GM12891 (cell line): ENCODE measurements around the gene LAYN. TPM values are rescaled to one million over a fixed set of nuclear protein-coding genes. Genes with fewer than 3 reads are reported as not detected.
A peak's percentile ranks its signal among the peaks of the same experiment; 100 is the strongest.

ENCODE experiments used
- DNase-seq: peaks from one replicate; pipeline ENCODE4 v3.0.0; 2011; ENCODE audit warnings: low spot score; ENCODE audit not compliant: insufficient read length
- FAIRE-seq: peaks from 2 replicates; lab custom pipeline; 2011; peaks lifted over from hg19 to GRCh38; lab: Jason Lieb, UNC
- PAX5 ChIP-seq: IDR thresholded peaks from 2 replicates; pipeline ENCODE4 v1.6.1; 2011; ENCODE audit warnings: low read length, moderate library complexity, mild to moderate bottlenecking; ENCODE audit not compliant: insufficient read depth, severe bottlenecking
- POLR2A ChIP-seq: IDR thresholded peaks from 2 replicates; pipeline ENCODE4 v1.6.1; 2011; ENCODE audit warnings: low read depth, low read length, control low read depth
- POLR2AphosphoS5 ChIP-seq: IDR thresholded peaks from 2 replicates; pipeline ENCODE4 v1.6.1; 2011; ENCODE audit warnings: low read depth, low read length, control low read depth
- POU2F2 ChIP-seq: IDR thresholded peaks from 2 replicates; pipeline ENCODE4 v1.6.1; 2011; ENCODE audit warnings: low read depth, mild to moderate bottlenecking, control low read depth, low read length, moderate library complexity
- SPI1 ChIP-seq: IDR thresholded peaks from 2 replicates; pipeline ENCODE4 v1.6.1; 2011; ENCODE audit warnings: low read depth, low read length, control low read depth
- TAF1 ChIP-seq: IDR thresholded peaks from 2 replicates; pipeline ENCODE4 v1.6.1; 2011; ENCODE audit warnings: low read depth, low read length, control low read depth
- polyA plus RNA-seq: library from polyadenylated mRNA; unstranded; fragments of >200 nt; gene quantifications from one replicate; pipeline ENCODE4 v1.2.1, GENCODE V29; 2012; ENCODE audit warnings: low read depth, missing spikeins, inconsistent platforms; ENCODE audit not compliant: missing spikeins

Gene LAYN, protein sequence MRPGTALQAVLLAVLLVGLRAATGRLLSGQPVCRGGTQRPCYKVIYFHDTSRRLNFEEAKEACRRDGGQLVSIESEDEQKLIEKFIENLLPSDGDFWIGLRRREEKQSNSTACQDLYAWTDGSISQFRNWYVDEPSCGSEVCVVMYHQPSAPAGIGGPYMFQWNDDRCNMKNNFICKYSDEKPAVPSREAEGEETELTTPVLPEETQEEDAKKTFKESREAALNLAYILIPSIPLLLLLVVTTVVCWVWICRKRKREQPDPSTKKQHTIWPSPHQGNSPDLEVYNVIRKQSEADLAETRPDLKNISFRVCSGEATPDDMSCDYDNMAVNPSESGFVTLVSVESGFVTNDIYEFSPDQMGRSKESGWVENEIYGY
- 0.60 TPM for polyA plus RNA-seq

DNA sequence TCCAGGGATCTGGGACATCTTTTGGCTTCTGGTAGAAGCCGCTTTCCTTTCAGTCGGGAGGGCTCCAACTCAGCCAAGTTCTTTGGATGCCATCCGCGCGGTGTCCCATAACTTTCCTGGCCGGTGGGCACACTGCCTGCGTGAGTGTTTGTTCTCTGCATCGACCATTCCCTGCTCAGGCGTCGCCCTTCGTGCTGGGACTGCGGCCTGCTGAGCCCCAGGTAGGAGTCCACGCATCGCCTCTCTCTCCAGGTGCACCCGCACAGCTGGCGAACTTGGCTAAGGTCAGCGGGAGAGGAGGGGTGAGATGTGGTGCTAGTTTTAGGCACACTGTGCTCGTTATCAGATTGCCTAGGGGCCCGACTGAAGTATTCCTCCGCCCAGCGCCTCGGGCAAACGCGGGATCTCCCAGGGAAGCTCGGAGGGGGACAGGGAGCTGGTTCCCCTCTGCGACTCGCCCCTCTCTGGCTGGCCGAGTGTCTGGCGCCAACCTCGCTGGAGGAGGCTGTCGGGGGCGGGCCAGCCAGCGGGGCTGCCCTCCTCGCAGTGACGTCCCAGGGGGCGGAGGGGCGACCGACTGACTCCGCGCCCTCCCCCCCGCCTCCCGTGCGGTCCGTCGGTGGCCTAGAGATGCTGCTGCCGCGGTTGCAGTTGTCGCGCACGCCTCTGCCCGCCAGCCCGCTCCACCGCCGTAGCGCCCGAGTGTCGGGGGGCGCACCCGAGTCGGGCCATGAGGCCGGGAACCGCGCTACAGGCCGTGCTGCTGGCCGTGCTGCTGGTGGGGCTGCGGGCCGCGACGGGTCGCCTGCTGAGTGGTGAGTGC is at the start of gene LAYN:
Gene LAYN, plus strand, starts transcription at position 607 of the 823 bp plus-strand sequence. Its CDS starts 124 bp downstream, at position 731.
- DNase-seq, result peak; percentile 50
- no peak for TF ChIP-seq TAF1
- no peak for TF ChIP-seq POU2F2
- TF ChIP-seq SPI1, result no peak
- TF ChIP-seq PAX5, result no peak
- TF ChIP-seq POLR2AphosphoS5, result no peak
- TF ChIP-seq POLR2A, result no peak
- no peak for FAIRE-seq

DNA sequence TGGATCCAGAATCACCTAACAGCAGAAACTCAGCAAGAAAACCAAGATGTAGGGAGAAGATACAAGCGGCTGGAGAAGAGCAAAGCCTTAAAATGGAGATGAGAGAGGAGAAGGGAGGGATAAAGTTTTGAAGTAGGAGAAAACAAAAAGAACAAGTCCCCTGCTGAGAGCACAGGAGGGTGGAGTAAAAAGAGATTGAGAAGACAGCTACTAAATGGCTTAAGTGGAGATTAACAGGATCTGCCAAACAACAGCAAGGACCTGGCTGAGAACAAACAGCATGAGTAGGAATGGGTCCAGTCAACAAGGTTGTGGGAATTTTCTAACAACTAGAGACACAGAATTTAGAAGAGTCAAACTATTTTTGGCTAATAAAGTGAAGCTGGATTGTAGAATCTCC is 46.5 kb upstream of the LAYN start:
- FAIRE-seq, result no peak
- no peak for DNase-seq
- TF ChIP-seq POLR2AphosphoS5 (no peak), SPI1 (no peak), PAX5 (no peak), POU2F2 (no peak)

DNA sequence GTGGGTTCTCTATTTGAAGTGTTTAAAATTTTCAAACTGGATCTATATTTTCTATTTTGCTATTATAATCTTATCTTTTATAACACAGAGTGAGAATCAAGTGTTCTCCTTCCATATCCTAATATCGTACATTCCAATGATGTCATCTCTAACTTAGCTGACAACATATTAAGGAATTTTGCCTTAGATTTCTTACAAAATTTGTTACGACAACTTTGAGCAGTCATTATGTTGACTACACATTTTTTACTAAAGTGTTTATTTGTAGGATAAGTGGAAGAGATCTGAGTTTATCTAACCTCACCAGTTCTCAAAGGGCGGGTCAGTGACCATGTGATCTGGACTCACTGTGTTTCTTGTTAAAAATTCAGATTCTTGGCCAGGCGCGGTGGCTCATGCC is 41.0 kb upstream of the LAYN start:
- FAIRE-seq (no peak), DNase-seq (no peak)
- no peak for TF ChIP-seq PAX5
- TF ChIP-seq POLR2A, result no peak
- no peak for TF ChIP-seq TAF1
- no peak for TF ChIP-seq POLR2AphosphoS5

GRCh38 chr11:111500481-111500880 is 40.0 kb upstream of the LAYN start:
- TF ChIP-seq POU2F2 (no peak), SPI1 (no peak), PAX5 (no peak), POLR2AphosphoS5 (no peak), POLR2A (no peak), TAF1 (no peak)
- no peak for FAIRE-seq
- DNase-seq, result no peak

- DNase-seq, result no peak
- peak; percentile 5 for FAIRE-seq
- TF ChIP-seq POU2F2, result no peak
- TF ChIP-seq POLR2AphosphoS5, result no peak
- no peak for TF ChIP-seq PAX5
- TF ChIP-seq SPI1, result no peak
- no peak for TF ChIP-seq POLR2A
- no peak for TF ChIP-seq TAF1
These were observed 37.9 kb upstream of the LAYN start for GRCh38 chr11:111502611-111503010.

DNA sequence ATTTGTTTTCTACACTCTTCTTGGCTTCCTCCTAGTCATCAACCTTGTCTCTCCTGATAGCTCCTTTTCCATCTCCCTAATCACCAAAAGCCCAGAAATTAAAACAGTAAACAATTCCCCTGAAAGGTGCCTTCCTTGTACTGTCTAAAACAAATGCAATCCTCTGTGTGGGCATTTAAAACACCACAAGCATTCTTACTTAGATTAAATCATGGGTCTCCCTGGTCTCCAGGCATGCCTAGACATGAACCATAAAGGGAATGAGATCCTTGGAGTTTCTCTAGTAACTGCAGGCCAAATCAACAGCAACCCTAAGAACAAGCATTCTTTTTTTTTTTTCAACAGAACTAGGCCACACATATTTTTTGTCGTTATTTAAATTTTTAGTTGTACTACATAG is 30.2 kb upstream of the LAYN start:
- FAIRE-seq, result no peak

GRCh38 chr11:111512296-111513239 is 28.0 kb upstream of the LAYN start, which contains the start of gene BTG4:
BTG4 (minus strand) TSS chr11:111512386; CDS start chr11:111498776, 13,610 bp downstream.
- DNase-seq, result peak; percentile 35

More for the DNA sequence above, 30.2 kb upstream of the LAYN start:
- TF ChIP-seq POLR2AphosphoS5, result no peak
- no peak for TF ChIP-seq POU2F2
- TF ChIP-seq POLR2A, result no peak
- DNase-seq, result no peak

DNA sequence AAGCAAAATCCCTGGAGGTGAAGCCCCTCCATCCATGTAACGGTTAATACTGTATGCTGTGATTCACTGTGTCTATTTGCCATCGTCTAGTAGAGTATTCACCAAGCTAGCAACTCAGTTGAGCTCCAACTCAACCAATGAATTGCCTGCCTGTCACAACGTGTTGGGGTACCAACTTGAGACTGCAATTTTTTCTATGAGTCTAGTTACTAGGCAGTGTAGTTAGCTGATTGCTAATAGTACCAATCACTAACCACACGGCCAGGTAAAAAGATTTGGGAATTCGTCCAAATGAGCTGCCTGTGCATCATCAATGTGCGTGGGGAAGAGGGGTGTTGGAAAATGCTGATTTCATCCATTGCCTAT is 27.3 kb upstream of the LAYN start:
- FAIRE-seq, result peak; percentile 5
- TF ChIP-seq POLR2A (no peak), POU2F2 (no peak), SPI1 (no peak), POLR2AphosphoS5 (no peak), TAF1 (no peak), PAX5 (no peak)
- no peak for DNase-seq

More at GRCh38 chr11:111512296-111513239, 28.0 kb upstream of the LAYN start, which contains the start of gene BTG4:
- FAIRE-seq, result peak; percentile 20
- no peak for TF ChIP-seq POLR2AphosphoS5
- TF ChIP-seq POU2F2, result no peak
- no peak for TF ChIP-seq POLR2A
- no peak for TF ChIP-seq TAF1
- no peak for TF ChIP-seq SPI1
- TF ChIP-seq PAX5, result no peak
